Measurements from ENCODE around the gene CCDC122.

Gene CCDC122

GRCh38 chr13:43800828-43801227 is 78.7 kb downstream of the CCDC122 start:
- Histone ChIP-seq H3F3A (ENCODE audit: insufficient read depth, low read length) (no peaks in the 10 kb centered on the region), H4K20me1 (ENCODE audit: insufficient read depth, low read length) (no peaks in the 10 kb centered on the region), H3K9me3 (ENCODE audit: low read length) (no peaks in the 10 kb centered on the region), H3K36me3 (ENCODE audit: insufficient read depth, low read length) (no peaks in the 10 kb centered on the region), H3K79me2 (ENCODE audit: insufficient read depth, low read length) (no peaks in the 10 kb centered on the region), H3K9ac (ENCODE audit: low read length) (no peak overlapping the region), H3K4me2 (ENCODE audit: low read length) (no peak overlapping the region), H3K4me1 (ENCODE audit: insufficient read depth, low read length, severe bottlenecking) (no peaks in the 10 kb centered on the region), H2AFZ (ENCODE audit: low read length) (no peak overlapping the region), H3K27ac (ENCODE audit: low read depth, low read length, poor library complexity, severe bottlenecking) (no peak overlapping the region), H3K4me3 (ENCODE audit: low read depth, low read length, poor library complexity, severe bottlenecking) (no peak overlapping the region), H3K9me2 (ENCODE audit: low read depth, low read length) (no peaks in the 10 kb centered on the region), H3K27me3 (ENCODE audit: insufficient read depth, low read length) (no peaks in the 10 kb centered on the region)
- no peak for TF ChIP-seq CTCF (IDR thresholded peaks at IDR 0.05; ENCODE audit: low read length)
- no peak for TF ChIP-seq EZH2 (IDR thresholded peaks at IDR 0.05; ENCODE audit: borderline replicate concordance, low read length)

GRCh38 chr13:43799191-43799590 is 80.3 kb downstream of the CCDC122 start:
- no peaks in the 10 kb centered on the region for H3K79me2 ChIP-seq (ENCODE audit: insufficient read depth, low read length)
- H3K9me3 ChIP-seq (ENCODE audit: low read length), result no peaks in the 10 kb centered on the region
- no peaks in the 10 kb centered on the region for H3K9me2 ChIP-seq (ENCODE audit: low read depth, low read length)
- no peaks in the 10 kb centered on the region for H3K27me3 ChIP-seq (ENCODE audit: insufficient read depth, low read length)
- TF ChIP-seq CTCF (IDR thresholded peaks at IDR 0.05; ENCODE audit: low read length) (no peak), EZH2 (IDR thresholded peaks at IDR 0.05; ENCODE audit: borderline replicate concordance, low read length) (no peak)
- no peak overlapping the region for H3K4me2 ChIP-seq (ENCODE audit: low read length)
- H3K4me1 ChIP-seq (ENCODE audit: insufficient read depth, low read length, severe bottlenecking), result no peaks in the 10 kb centered on the region
- no peak overlapping the region for H2AFZ ChIP-seq (ENCODE audit: low read length)
- H3K4me3 ChIP-seq (ENCODE audit: low read depth, low read length, poor library complexity, severe bottlenecking), result no peak overlapping the region
- H3K36me3 ChIP-seq (ENCODE audit: insufficient read depth, low read length), result no peaks in the 10 kb centered on the region
- H3F3A ChIP-seq (ENCODE audit: insufficient read depth, low read length), result no peaks in the 10 kb centered on the region
- H3K9ac ChIP-seq (ENCODE audit: low read length), result no peak overlapping the region
- H3K27ac ChIP-seq (ENCODE audit: low read depth, low read length, poor library complexity, severe bottlenecking), result no peak overlapping the region
- no peaks in the 10 kb centered on the region for H4K20me1 ChIP-seq (ENCODE audit: insufficient read depth, low read length)

- Histone ChIP-seq H3F3A (ENCODE audit: insufficient read depth, low read length) (no peaks in the 10 kb centered on the region), H3K9me2 (ENCODE audit: low read depth, low read length) (no peaks in the 10 kb centered on the region), H3K9ac (ENCODE audit: low read length) (no peak overlapping the region), H3K4me2 (ENCODE audit: low read length) (no peak overlapping the region), H3K4me3 (ENCODE audit: low read depth, low read length, poor library complexity, severe bottlenecking) (no peak overlapping the region), H3K27ac (ENCODE audit: low read depth, low read length, poor library complexity, severe bottlenecking) (no peak overlapping the region), H3K9me3 (ENCODE audit: low read length) (no peaks in the 10 kb centered on the region), H3K4me1 (ENCODE audit: insufficient read depth, low read length, severe bottlenecking) (no peaks in the 10 kb centered on the region), H3K36me3 (ENCODE audit: insufficient read depth, low read length) (no peaks in the 10 kb centered on the region), H4K20me1 (ENCODE audit: insufficient read depth, low read length) (no peaks in the 10 kb centered on the region), H3K79me2 (ENCODE audit: insufficient read depth, low read length) (no peaks in the 10 kb centered on the region), H3K27me3 (ENCODE audit: insufficient read depth, low read length) (no peaks in the 10 kb centered on the region), H2AFZ (ENCODE audit: low read length) (no peak overlapping the region)
- no peak for TF ChIP-seq EZH2 (IDR thresholded peaks at IDR 0.05; ENCODE audit: borderline replicate concordance, low read length)
- no peak for TF ChIP-seq CTCF (IDR thresholded peaks at IDR 0.05; ENCODE audit: low read length)
Measured at GRCh38 chr13:43797869-43798268, 81.7 kb downstream of the CCDC122 start.

Measured in OCI-LY1 (cell line).